ENCODE data around the gene LMF1. TPM values are rescaled to one million over a fixed set of nuclear protein-coding genes. Genes with fewer than 3 reads are reported as not detected.

Gene LMF1
- total RNA-seq, 1 donor from 2014 or later: 16.0 TPM

GRCh38 chr16:871562-872345 is 99.0 kb downstream of the LMF1 start:
- H3K27ac Mint-ChIP-seq (ENCODE audit: unreplicated experiment): no peak overlapping the region
- H3K9me3 Mint-ChIP-seq: no peaks in the 10 kb centered on the region
- no peaks in the 10 kb centered on the region for H3K27me3 Mint-ChIP-seq (ENCODE audit: low read depth)
- no peaks in the 10 kb centered on the region for H3K36me3 Mint-ChIP-seq (ENCODE audit: low read depth)
- TF ChIP-seq CTCF (conservative IDR thresholded peaks at IDR 0.05): no peak
- no peaks in the 10 kb centered on the region for H3K4me1 Mint-ChIP-seq
- H3K4me3 Mint-ChIP-seq: no peak overlapping the region
- DNase-seq (ENCODE audit: low read depth, low spot score): no peak

- no peak for TF ChIP-seq CTCF (conservative IDR thresholded peaks at IDR 0.05)
- Mint-ChIP-seq H3K27me3 (ENCODE audit: low read depth) (no peaks in the 10 kb centered on the region), H3K36me3 (ENCODE audit: low read depth) (no peaks in the 10 kb centered on the region), H3K4me3 (no peak overlapping the region), H3K9me3 (no peaks in the 10 kb centered on the region), H3K27ac (ENCODE audit: unreplicated experiment) (no peak overlapping the region), H3K4me1 (no peaks in the 10 kb centered on the region)
- DNase-seq (ENCODE audit: low read depth, low spot score): no peak
Observed at GRCh38 chr16:870856-871561, 99.8 kb downstream of the LMF1 start.

GRCh38 chr16:869823-870641 is 100.8 kb downstream of the LMF1 start:
- no peak for DNase-seq (ENCODE audit: low read depth, low spot score)
- Mint-ChIP-seq H3K4me1 (no peaks in the 10 kb centered on the region), H3K36me3 (ENCODE audit: low read depth) (no peaks in the 10 kb centered on the region), H3K9me3 (no peaks in the 10 kb centered on the region), H3K4me3 (no peak overlapping the region), H3K27ac (ENCODE audit: unreplicated experiment) (no peak overlapping the region), H3K27me3 (ENCODE audit: low read depth) (no peaks in the 10 kb centered on the region)
- TF ChIP-seq CTCF (conservative IDR thresholded peaks at IDR 0.05): no peak

- no peak for TF ChIP-seq CTCF (conservative IDR thresholded peaks at IDR 0.05)
- Mint-ChIP-seq H3K27ac (ENCODE audit: unreplicated experiment) (no peak overlapping the region), H3K36me3 (ENCODE audit: low read depth) (no peaks in the 10 kb centered on the region), H3K9me3 (no peaks in the 10 kb centered on the region), H3K4me3 (no peak overlapping the region), H3K4me1 (no peaks in the 10 kb centered on the region), H3K27me3 (ENCODE audit: low read depth) (no peaks in the 10 kb centered on the region)
- no peak for DNase-seq (ENCODE audit: low read depth, low spot score)
Observed at GRCh38 chr16:868846-869822, 101.7 kb downstream of the LMF1 start.

GRCh38 chr16:868386-868755 is 102.4 kb downstream of the LMF1 start:
- no peak for DNase-seq (ENCODE audit: low read depth, low spot score)
- no peak overlapping the region for H3K27ac Mint-ChIP-seq (ENCODE audit: unreplicated experiment)
- TF ChIP-seq CTCF (conservative IDR thresholded peaks at IDR 0.05): no peak
- H3K9me3 Mint-ChIP-seq: no peaks in the 10 kb centered on the region
- H3K4me3 Mint-ChIP-seq: no peak overlapping the region
- H3K4me1 Mint-ChIP-seq: no peaks in the 10 kb centered on the region
- H3K36me3 Mint-ChIP-seq (ENCODE audit: low read depth): no peaks in the 10 kb centered on the region
- no peaks in the 10 kb centered on the region for H3K27me3 Mint-ChIP-seq (ENCODE audit: low read depth)
